ENCODE results near the gene HMCN1. TPM values are rescaled to one million over a fixed set of nuclear protein-coding genes. Genes with fewer than 3 reads are reported as not detected.
A peak's percentile ranks its signal among the peaks of the same experiment; 100 is the strongest.

The HMCN1 gene
- polyA plus RNA-seq, 1 donor from 2014 or later = not detected

DNA sequence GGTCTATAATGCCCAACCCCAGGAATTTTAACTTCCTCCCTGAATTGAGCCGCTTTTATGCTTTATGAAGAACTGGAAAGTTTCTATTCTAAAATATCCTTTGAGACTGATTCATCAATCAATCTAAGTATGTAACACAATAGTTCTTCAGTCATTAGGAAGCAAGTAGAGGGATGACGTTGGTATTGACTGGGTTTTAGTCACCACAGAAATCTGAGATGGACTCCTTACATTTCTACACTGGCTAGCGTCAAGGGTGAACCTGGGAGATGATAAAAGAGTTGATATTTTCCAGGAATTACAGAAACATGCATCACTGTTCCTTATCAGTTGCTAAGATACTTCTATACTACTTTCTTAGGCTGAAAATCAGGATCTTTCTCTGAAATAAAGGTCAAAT is 308.0 kb downstream of the HMCN1 start:
- H3K4me1 Mint-ChIP-seq = no peaks in the 10 kb centered on the region
- H3K9me3 Mint-ChIP-seq = peaks cover 0 to 3% (median 0%) of the 10 kb centered on the region in 3 donors
- H3K4me3 Mint-ChIP-seq = no peak overlapping the region
- H3K27me3 Mint-ChIP-seq = no peaks in the 10 kb centered on the region
- no peaks in the 10 kb centered on the region for H3K36me3 Mint-ChIP-seq
- no peak overlapping the region for H3K27ac Mint-ChIP-seq

DNA sequence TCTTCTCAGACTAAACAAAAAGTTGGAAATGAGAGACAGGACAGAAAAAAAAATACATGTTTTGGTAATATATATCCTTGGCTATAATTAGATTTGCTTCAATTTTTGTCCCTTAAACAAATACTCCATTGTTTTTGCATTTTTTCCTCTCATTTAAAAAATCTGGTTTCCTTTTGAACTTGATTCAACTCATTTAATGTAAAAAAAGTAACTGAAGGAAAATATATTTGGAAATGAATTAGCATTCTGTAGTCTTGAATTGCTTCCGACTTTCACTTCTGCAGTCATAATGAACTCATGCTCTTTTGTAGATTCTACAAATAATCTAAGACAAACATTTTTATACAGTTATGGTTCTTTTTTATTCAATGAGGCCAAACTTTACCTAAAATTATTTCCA is 309.1 kb downstream of the HMCN1 start:
- Mint-ChIP-seq H3K4me1 (no peaks in the 10 kb centered on the region), H3K4me3 (no peak overlapping the region), H3K36me3 (no peaks in the 10 kb centered on the region), H3K27ac (no peak overlapping the region), H3K9me3 (peaks cover 0 to 3% (median 0%) of the 10 kb centered on the region in 3 donors), H3K27me3 (no peaks in the 10 kb centered on the region)

DNA sequence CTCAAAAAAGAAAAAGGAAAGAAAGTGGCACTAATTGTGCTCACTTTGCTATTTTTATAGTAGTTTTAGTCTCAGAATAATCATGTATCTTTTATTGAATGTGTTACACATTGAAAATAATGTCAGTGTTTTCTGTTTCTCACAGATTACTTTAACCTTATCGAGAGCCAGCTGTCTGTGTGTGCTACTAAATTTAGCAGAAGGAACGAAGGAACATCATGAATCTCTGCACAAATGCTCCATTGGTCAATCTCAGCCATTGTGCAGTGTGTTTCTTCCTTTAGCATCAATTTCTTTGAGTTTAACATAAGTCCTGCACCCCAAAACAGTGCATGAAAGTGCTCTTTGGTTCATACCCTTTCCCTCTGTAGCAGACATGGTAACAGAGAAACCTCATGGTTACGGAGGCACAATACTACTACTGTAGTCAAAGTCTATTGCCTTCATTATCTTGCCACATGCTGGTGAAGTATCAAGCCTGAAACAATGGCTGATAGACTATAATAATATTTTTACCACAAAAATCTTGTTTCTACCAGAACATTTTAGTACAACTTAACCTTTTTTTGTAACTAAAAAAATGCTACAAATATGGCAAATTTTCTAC is 310.0 kb downstream of the HMCN1 start:
- Mint-ChIP-seq H3K27me3 (no peaks in the 10 kb centered on the region), H3K4me3 (no peak overlapping the region), H3K27ac (no peak overlapping the region), H3K9me3 (peaks cover 0 to 3% (median 0%) of the 10 kb centered on the region in 3 donors), H3K36me3 (no peaks in the 10 kb centered on the region), H3K4me1 (no peaks in the 10 kb centered on the region)

DNA sequence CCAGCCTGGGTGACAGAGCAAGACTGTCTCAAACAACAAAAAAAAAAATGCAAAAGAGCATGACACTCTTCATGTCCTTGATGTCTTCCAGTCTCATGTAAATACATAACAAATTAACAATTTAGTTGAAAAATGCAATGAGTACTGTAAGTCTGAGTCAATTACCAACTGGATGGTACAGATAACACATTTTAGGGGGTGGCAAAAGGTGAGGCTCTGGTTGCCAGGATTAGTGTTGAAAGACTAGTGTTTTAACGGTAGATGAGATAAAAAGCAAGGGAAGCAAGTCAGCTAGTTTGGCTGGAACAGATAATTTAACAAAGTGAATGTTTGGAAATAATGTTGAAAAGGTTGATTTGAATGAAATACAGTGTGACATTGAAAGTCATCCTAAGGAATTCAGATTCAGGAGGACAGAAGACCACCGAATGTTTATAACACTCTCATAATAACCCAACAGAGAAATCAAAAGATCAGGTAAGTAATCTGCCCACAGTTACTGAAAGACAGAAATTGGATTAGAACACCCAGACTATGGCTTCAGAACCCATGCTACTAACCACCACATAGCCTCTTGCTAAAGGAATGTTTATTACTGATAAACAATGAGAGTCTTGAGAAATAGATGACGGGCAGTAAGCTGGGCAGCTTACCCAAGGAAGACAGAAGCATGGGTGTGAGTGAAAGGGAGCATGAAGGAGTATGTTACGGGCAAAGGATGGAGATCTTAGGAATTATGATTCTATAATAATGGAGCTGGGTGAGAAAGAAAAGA is 312.4 kb downstream of the HMCN1 start:
- Mint-ChIP-seq H3K27me3 (no peaks in the 10 kb centered on the region), H3K36me3 (no peaks in the 10 kb centered on the region), H3K9me3 (peaks cover 0 to 3% (median 0%) of the 10 kb centered on the region in 3 donors), H3K4me1 (no peaks in the 10 kb centered on the region), H3K4me3 (no peak overlapping the region), H3K27ac (no peak overlapping the region)

DNA sequence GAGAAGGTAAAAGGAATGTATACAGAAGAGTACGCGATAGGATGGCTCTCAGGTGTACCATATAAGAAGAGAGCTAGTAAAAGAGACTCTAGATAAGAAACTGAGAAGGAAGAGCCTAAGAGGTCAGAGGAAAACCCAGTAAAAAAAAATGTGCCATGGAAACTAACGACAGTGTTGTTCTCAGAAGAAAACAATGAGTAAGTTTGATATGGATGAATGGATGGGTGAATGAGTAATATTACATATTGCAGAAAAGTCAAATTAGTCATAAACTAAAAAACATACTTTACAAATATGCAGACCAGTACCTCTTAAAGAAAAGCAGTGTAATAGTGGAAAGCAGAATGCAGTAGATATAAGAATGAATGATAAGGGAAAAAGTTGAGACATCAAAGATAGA is 316.2 kb downstream of the HMCN1 start:
- no peaks in the 10 kb centered on the region for H3K4me1 Mint-ChIP-seq
- no peaks in the 10 kb centered on the region for H3K27me3 Mint-ChIP-seq
- no peaks in the 10 kb centered on the region for H3K36me3 Mint-ChIP-seq
- H3K4me3 Mint-ChIP-seq = no peak overlapping the region
- no peak overlapping the region for H3K27ac Mint-ChIP-seq
- peaks cover 0 to 3% (median 0%) of the 10 kb centered on the region in 3 donors for H3K9me3 Mint-ChIP-seq

DNA sequence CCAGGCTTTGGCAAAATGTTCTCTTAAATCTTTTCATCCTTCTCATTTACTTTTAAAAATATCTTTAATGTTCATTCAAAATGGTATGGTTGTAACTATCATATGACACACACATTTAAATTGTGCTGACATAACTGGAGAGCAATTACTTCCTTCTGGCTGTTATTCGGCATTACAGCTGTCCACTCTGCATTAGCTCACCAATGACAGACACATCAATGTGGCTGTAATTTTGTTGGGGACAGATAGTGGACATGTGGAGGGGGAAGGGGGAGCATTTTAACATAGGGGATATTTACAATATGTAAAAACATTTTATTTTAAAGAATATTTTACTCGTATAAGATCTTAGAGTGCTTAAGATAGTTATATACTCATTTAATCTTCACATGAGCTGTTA is 319.8 kb downstream of the HMCN1 start:
- H3K4me1 Mint-ChIP-seq = no peaks in the 10 kb centered on the region

DNA sequence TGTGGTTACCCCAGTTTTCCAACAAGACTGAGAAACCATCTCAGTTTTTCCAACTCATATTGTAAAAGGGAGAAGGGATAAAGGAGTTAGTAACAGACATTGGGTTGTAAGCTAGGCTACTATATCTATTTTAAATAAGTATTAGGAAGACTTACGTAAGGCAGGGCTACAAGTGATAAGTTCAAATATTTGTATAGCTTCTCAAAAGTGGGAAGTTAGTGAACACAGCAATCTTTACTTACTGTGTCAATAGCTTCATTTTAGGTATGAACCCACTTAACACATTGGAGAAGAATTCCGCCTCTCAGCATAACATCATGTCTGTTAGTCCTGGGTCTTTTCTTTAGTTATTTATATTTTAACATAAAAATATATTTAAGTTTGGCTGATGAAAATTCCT is 320.7 kb downstream of the HMCN1 start:
- Mint-ChIP-seq H3K9me3 (no peaks in the 10 kb centered on the region), H3K4me1 (peaks cover 0 to 6% (median 5%) of the 10 kb centered on the region in 3 donors), H3K4me3 (no peak overlapping the region)

More for the DNA sequence above, 319.8 kb downstream of the HMCN1 start:
- Mint-ChIP-seq H3K4me3 (no peak overlapping the region), H3K27ac (no peak overlapping the region), H3K9me3 (no peaks in the 10 kb centered on the region), H3K27me3 (no peaks in the 10 kb centered on the region), H3K36me3 (no peaks in the 10 kb centered on the region)

DNA sequence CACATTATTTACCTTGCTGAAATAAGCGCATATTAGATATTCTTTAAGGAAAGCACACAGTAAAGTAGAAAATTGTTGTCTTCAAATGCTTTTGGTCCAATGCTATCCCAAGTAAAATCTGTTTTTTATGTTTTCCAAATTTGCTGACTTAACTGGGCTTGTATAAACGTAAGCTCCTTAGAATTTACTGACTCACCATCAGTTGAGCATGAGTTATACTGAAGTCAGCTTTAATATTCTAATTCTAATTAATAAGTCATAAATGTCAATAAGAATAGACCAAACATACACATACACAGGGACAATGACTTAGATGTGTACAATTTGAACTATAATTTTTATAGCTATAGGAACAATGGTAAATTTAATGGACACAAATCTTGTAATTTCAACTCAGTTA is 321.7 kb downstream of the HMCN1 start:
- H3K27ac Mint-ChIP-seq = peak overlapping the region in 1 of 3 donors; percentile 21
- H3K4me3 Mint-ChIP-seq = no peak overlapping the region

More for the DNA sequence above, 320.7 kb downstream of the HMCN1 start:
- no peaks in the 10 kb centered on the region for H3K27me3 Mint-ChIP-seq
- no peaks in the 10 kb centered on the region for H3K36me3 Mint-ChIP-seq
- no peak overlapping the region for H3K27ac Mint-ChIP-seq

DNA sequence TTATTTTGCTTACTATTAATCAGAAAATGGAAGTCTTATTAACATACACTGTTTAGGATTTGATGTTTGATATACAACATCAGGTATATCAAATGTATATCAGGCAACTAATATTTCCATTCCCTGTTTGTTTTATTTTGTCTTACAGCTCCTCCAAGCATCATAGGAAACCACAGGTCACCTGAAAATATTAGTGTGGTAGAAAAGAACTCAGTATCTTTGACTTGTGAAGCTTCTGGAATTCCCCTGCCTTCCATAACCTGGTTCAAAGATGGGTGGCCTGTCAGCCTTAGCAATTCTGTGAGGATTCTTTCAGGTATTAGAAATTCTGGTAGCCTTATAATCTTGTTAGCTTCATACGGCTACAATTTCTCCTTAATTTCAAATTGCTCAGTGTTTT is 322.9 kb downstream of the HMCN1 start:
- no peaks in the 10 kb centered on the region for H3K9me3 Mint-ChIP-seq
- no peaks in the 10 kb centered on the region for H3K36me3 Mint-ChIP-seq
- H3K4me3 Mint-ChIP-seq = no peak overlapping the region
- H3K4me1 Mint-ChIP-seq = peaks cover 0 to 8% (median 8%) of the 10 kb centered on the region in 3 donors
- no peaks in the 10 kb centered on the region for H3K27me3 Mint-ChIP-seq
- H3K27ac Mint-ChIP-seq = no peak overlapping the region

More for the DNA sequence above, 321.7 kb downstream of the HMCN1 start:
- H3K36me3 Mint-ChIP-seq = no peaks in the 10 kb centered on the region
- no peaks in the 10 kb centered on the region for H3K9me3 Mint-ChIP-seq
- H3K27me3 Mint-ChIP-seq = no peaks in the 10 kb centered on the region
- H3K4me1 Mint-ChIP-seq = peaks cover 0 to 8% (median 8%) of the 10 kb centered on the region in 3 donors

DNA sequence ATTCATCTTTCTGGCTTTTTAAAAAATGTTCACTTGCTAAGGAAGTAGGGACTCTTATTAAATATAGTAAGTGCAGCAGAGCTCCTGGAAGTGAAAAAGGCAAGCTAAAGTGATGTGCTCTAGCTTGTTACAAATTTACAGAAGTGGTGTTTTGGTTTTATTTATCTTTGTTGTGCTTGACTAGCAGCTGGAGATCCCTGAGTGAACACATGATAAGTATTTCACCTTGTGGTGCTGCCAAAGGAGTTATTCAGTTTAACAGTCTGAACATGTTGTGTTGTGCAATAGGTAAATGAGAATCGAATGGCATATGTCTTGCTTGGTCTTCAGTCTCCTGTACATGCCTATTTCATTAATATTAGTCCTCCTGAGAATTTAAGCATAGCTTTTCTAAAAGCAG is 325.1 kb downstream of the HMCN1 start:
- Mint-ChIP-seq H3K27me3 (no peaks in the 10 kb centered on the region), H3K27ac (no peak overlapping the region), H3K4me1 (peaks cover 0 to 8% (median 8%) of the 10 kb centered on the region in 3 donors), H3K36me3 (no peaks in the 10 kb centered on the region), H3K9me3 (no peaks in the 10 kb centered on the region), H3K4me3 (no peak overlapping the region)

DNA sequence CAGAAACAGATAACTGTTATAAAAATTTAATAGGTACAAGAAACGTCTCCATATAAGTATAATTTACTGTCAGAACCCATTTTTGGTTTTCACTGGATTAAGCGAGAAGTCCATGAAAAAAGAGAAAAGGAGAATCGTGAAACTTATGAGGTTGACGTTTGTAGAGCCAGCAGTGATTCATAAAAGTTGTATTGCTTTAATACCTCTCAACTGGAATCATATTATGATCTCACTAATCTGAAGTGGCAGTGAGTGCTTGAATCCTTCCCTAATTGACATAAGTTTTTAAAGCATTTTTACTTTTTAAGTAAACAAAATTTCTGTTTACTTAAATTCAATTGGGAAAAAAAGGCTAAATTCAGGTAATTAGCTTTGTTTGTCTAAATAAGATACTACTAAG is 325.6 kb downstream of the HMCN1 start:
- H3K4me3 Mint-ChIP-seq = no peak overlapping the region

DNA sequence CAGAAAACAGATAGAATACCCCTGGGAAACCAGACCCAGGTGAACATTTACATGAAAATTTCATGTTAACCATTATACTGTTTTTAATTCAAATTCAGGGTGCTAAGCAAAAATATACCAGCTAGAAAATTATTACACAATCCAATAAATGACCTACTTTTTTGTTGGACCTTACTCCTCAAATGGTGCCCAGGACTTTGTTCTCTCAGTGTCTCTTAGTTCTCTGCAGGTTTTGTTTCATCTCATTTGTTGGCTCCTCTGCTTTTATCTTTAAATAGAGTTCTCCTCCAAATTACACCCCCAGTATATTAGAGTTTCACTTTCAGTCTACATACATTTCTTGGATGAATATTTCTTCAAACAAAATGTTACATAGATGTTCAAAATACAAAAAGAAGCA is 326.0 kb downstream of the HMCN1 start:
- no peaks in the 10 kb centered on the region for H3K27me3 Mint-ChIP-seq
- peaks cover 0 to 8% (median 8%) of the 10 kb centered on the region in 3 donors for H3K4me1 Mint-ChIP-seq
- no peak overlapping the region for H3K27ac Mint-ChIP-seq
- no peaks in the 10 kb centered on the region for H3K9me3 Mint-ChIP-seq
- H3K4me3 Mint-ChIP-seq = no peak overlapping the region
- no peaks in the 10 kb centered on the region for H3K36me3 Mint-ChIP-seq

More for the DNA sequence above, 325.6 kb downstream of the HMCN1 start:
- peaks cover 0 to 8% (median 8%) of the 10 kb centered on the region in 3 donors for H3K4me1 Mint-ChIP-seq
- H3K27ac Mint-ChIP-seq = no peak overlapping the region
- H3K9me3 Mint-ChIP-seq = no peaks in the 10 kb centered on the region
- no peaks in the 10 kb centered on the region for H3K36me3 Mint-ChIP-seq
- no peaks in the 10 kb centered on the region for H3K27me3 Mint-ChIP-seq

DNA sequence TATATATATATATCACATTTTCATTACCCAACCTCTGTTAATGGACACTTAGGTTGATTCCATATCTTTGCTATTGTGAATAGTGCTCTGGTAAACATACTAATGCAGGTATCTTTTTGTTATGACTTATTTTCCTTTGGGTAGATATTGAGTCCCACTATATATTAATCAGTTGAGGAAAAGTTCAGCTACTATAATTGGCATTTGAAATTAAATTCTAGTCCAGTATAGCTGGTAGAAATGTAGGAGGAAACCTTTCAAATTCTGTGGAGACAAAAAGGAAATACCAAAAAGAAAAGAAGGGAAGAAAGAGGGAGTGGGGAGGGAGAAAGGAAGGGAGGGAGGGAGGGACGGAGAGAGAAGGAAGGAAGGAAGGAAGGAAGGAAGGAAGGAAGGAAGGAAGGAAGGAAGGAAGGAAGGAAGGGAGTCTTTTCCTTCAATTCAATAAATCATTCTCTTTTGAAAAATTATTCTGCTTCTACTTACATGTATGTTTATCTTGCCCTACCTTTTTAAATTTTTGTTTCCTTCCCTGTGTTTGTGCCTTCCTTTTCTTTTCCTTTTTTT is 329.0 kb downstream of the HMCN1 start:
- H3K4me3 Mint-ChIP-seq = no peak overlapping the region
- no peaks in the 10 kb centered on the region for H3K9me3 Mint-ChIP-seq
- H3K27me3 Mint-ChIP-seq = no peaks in the 10 kb centered on the region
- no peak overlapping the region for H3K27ac Mint-ChIP-seq
- H3K36me3 Mint-ChIP-seq = no peaks in the 10 kb centered on the region
- H3K4me1 Mint-ChIP-seq = peaks cover 0 to 8% (median 8%) of the 10 kb centered on the region in 3 donors

DNA sequence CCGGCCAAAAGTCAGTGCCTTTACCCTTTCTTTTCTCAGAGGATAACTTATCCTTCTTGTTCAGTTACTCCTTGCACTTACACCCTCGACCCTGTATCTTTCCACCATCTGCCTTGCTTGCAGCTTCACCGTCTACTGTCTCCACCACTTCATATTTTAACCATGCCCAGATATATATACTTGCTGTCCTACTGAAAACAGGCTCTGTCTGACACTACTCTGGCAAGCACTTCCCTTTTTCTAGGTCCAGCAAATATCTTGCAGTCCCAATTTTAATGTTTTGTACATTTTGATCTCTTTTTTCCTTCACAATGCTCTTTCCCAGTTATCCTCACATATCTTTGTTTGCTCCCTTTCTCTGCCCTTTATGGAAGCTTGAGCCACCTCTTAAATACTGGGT is 332.2 kb downstream of the HMCN1 start:
- Mint-ChIP-seq H3K27ac (no peak overlapping the region), H3K4me3 (no peak overlapping the region), H3K9me3 (no peaks in the 10 kb centered on the region), H3K4me1 (no peaks in the 10 kb centered on the region), H3K36me3 (no peaks in the 10 kb centered on the region), H3K27me3 (peaks cover 3% of the 10 kb centered on the region)

DNA sequence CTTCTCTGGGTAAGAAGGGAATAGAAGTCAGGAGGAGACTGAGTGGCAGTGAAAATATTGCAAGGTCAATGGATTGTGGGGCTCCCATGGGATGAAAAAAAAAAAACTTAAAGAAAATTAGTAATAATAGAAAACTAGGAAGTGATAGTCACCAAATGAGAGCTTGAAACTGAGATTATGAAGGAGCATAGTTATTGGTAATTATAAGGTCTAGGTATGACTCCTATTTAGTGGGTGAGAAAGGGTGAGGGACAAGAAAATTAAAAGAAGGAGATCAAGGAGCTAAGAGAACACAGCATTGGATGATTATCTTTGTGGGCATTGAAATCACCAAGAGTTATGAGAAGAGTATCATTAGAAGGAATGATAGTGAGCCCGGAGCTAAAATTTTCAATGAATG is 339.5 kb downstream of the HMCN1 start:
- peaks cover 3% of the 10 kb centered on the region for H3K27me3 Mint-ChIP-seq
- no peaks in the 10 kb centered on the region for H3K36me3 Mint-ChIP-seq
- H3K4me3 Mint-ChIP-seq = no peak overlapping the region
- no peak overlapping the region for H3K27ac Mint-ChIP-seq
- no peaks in the 10 kb centered on the region for H3K9me3 Mint-ChIP-seq
- H3K4me1 Mint-ChIP-seq = peaks cover 8 to 10% (median 9%) of the 10 kb centered on the region in 3 donors
